Activated CD4-positive, alpha-beta T cell treated with anti-CD3 and anti-CD28 coated beads, Interleukin-2, amount 10 ng/mL, durations not matched to agents 7 days and 5 days (primary cell): Measurements from ENCODE around the gene CHST10. TPM values are rescaled to one million over a fixed set of nuclear protein-coding genes. Genes with fewer than 3 reads are reported as not detected.

ENCODE experiments used
- CTCF ChIA-PET: fragments of 350-600 bp; sonication (Branson Sonifier 250); formaldehyde crosslinking; loops from one replicate; lab custom pipeline; 2021; ENCODE audit warnings: antibody characterized with exemption; lab: Charles Lee
- POLR2A ChIA-PET: fragments of 350-600 bp; sonication (Branson Sonifier 250); formaldehyde crosslinking; loops from one replicate; lab custom pipeline; 2021; ENCODE audit warnings: antibody characterized with exemption; lab: Charles Lee
- DNase-seq: peaks from one replicate; pipeline ENCODE4 v3.0.0-alpha.2; 2020
- H3K27ac Mint-ChIP-seq: one replicate; pipeline ENCODE4 v1.8.0; 2021; ENCODE audit warnings: mild to moderate bottlenecking, moderate library complexity, mixed read lengths
- H3K27me3 Mint-ChIP-seq: one replicate; pipeline ENCODE4 v1.8.0; 2021; ENCODE audit warnings: mixed read lengths
- H3K36me3 Mint-ChIP-seq: one replicate; pipeline ENCODE4 v1.8.0; 2021; ENCODE audit warnings: low read depth, mixed read lengths
- H3K4me1 Mint-ChIP-seq: one replicate; pipeline ENCODE4 v1.8.0; 2021; ENCODE audit warnings: mixed read lengths
- H3K4me3 Mint-ChIP-seq: one replicate; pipeline ENCODE4 v1.8.0; 2021; ENCODE audit warnings: mild to moderate bottlenecking, moderate library complexity, mixed read lengths
- H3K9me3 Mint-ChIP-seq: one replicate; pipeline ENCODE4 v1.8.0; 2021; ENCODE audit warnings: mixed read lengths
- total RNA-seq, 2 experiments: library from RNA; stranded (reverse); gene quantifications; one replicate each; pipeline ENCODE4 v1.2.3, GENCODE V29; 2021

The CHST10 gene
- total RNA-seq, 2 experiments from 2014 or later: 2.6 to 3.1 TPM

DNA sequence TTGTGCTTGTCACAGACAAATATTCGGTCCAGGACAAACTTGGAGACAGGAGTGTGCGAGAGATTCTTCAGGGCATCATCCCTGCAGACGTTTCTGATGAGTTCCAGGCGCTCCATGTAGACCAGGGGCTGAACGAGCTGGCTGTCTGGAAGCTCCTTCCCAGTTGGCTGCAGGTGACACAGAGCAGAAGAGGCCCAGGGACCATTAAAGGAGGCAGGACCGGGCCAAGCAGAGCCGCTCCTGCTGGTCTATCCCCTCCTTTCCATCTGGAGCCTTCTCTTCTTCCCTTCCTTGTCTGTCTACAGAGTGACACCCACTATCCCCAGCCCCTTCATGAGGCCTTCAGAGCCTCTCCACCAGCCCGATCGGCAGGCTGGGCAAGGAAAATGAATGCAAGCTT, 19.5 kb downstream of the CHST10 start:
- Mint-ChIP-seq H3K36me3 (peaks cover 2% of the 10 kb centered on the region), H3K4me3 (no peak overlapping the region), H3K9me3 (no peaks in the 10 kb centered on the region), H3K4me1 (no peaks in the 10 kb centered on the region), H3K27ac (no peak overlapping the region), H3K27me3 (no peaks in the 10 kb centered on the region)
- CTCF ChIA-PET: interaction anchor here (0.5 kb wide), 1 partner anchor 165 kb away, joined by 5 read pairs; no protein-coding TSS in a partner anchor
- POLR2A ChIA-PET: no interaction called here
- DNase-seq: no peak

DNA sequence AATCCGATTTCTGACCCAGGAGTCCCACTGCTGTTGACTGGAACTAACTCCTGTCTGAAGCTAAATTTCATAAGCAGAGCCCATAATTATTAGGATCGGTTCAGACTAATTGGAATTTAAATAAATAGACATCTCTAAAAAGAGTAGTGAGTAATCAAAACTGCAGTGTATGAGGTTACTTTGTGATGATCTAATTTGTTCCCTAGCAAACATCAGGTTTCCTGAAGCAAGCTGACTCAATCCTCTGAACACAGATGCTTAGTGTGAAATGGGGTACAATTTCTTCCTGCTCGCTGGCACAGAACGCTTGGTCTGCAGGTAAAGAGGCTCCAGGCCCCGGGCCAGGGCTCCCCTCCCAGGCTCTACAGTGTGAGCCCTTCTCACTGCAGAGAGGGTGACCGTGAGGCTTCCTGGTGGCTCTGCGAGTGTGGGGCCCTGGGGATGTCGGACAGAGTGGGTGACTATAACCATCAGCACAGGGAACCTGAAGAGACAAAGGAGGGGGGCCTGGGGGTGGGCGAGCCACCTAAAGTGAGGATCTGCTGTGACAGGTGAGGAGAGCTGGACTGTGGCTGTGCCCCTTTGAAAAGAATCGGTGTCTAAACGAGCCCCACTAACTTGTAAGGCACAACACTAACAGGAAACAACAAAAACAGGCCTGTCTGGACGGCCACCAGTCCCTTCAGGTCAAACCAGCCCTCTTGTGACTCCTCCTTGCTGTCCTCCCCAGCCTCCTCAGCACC, 20.2 kb downstream of the CHST10 start:
- Mint-ChIP-seq H3K9me3 (no peaks in the 10 kb centered on the region), H3K4me3 (no peak overlapping the region), H3K4me1 (no peaks in the 10 kb centered on the region), H3K27ac (no peak overlapping the region), H3K36me3 (peaks cover 2% of the 10 kb centered on the region), H3K27me3 (no peaks in the 10 kb centered on the region)
- ChIA-PET POLR2A (no interaction called here), CTCF (interaction anchor here (0.5 kb wide), 1 partner anchor 166 kb away, joined by 5 read pairs; no protein-coding TSS in a partner anchor)
- no peak for DNase-seq

DNA sequence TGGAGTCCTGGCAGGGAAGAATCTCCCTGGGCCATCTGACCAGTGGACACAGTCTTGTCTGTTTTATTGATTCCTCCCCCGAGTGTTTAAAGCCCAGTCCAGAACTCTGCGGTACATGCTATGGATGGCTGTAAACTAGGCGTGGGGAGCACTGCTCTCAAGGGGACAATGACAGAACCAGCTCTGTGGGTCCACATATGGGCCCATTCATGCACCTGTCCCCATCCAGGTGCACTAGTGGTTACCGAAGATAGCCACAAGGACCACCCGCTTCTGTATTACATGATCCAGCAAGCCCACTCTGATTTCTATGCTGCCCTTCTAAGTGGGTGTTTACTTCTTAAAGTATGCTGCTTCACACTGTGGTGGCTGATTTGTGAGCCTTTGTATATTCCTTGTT, 21.0 kb downstream of the CHST10 start:
- Mint-ChIP-seq H3K9me3 (no peaks in the 10 kb centered on the region), H3K4me3 (no peak overlapping the region), H3K36me3 (no peaks in the 10 kb centered on the region), H3K27ac (peak overlapping the region; percentile 36), H3K27me3 (no peaks in the 10 kb centered on the region), H3K4me1 (no peaks in the 10 kb centered on the region)
- no peak for DNase-seq
- CTCF ChIA-PET: no interaction called here
- POLR2A ChIA-PET: no interaction called here

- H3K4me3 Mint-ChIP-seq: no peak overlapping the region
- no peak for DNase-seq
- H3K9me3 Mint-ChIP-seq: no peaks in the 10 kb centered on the region
- no peak overlapping the region for H3K27ac Mint-ChIP-seq
- ChIA-PET CTCF (no interaction called here), POLR2A (no interaction called here)
- no peaks in the 10 kb centered on the region for H3K36me3 Mint-ChIP-seq
- no peaks in the 10 kb centered on the region for H3K27me3 Mint-ChIP-seq
- no peaks in the 10 kb centered on the region for H3K4me1 Mint-ChIP-seq
Measured at GRCh38 chr2:100395532-100396350, 21.7 kb downstream of the CHST10 start.

DNA sequence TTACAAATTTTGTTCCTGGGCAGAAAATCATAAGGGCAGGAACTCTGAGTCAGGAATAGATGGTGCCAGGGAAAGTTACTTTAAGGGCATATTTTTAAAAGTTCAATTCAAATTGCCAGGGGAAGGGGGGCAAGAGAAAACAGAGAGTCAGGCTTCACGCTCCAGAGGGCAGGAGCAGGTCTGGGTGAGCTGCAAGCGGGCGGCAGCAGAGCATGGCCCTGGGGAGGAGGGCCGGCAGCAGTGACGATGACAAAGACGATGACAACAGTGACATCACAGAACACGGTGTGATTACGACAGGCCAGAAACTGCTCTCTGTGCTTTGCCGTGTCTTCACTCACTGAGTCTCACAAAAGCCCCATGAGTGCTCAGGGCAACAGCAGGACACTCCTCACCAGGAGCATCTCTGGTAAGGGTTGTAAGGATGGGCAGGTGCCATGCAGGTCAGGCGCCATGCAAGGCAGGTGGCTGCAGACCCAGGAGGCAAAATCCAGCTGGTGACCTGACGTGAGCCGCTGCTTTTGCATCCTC, 23.3 kb downstream of the CHST10 start:
- Mint-ChIP-seq H3K4me1 (no peaks in the 10 kb centered on the region), H3K9me3 (no peaks in the 10 kb centered on the region), H3K27me3 (no peaks in the 10 kb centered on the region), H3K36me3 (no peaks in the 10 kb centered on the region), H3K4me3 (no peak overlapping the region), H3K27ac (no peak overlapping the region)
- ChIA-PET CTCF (interaction anchor here (1.0 kb wide), 1 partner anchor 13 kb away, joined by 4 read pairs; no protein-coding TSS in a partner anchor), POLR2A (no interaction called here)
- DNase-seq: no peak

GRCh38 chr2:100393362-100393761, 24.1 kb downstream of the CHST10 start:
- no peak overlapping the region for H3K27ac Mint-ChIP-seq
- no peak overlapping the region for H3K4me3 Mint-ChIP-seq
- ChIA-PET CTCF (no interaction called here), POLR2A (no interaction called here)
- DNase-seq: no peak
- H3K9me3 Mint-ChIP-seq: no peaks in the 10 kb centered on the region
- no peaks in the 10 kb centered on the region for H3K36me3 Mint-ChIP-seq
- H3K4me1 Mint-ChIP-seq: no peaks in the 10 kb centered on the region
- H3K27me3 Mint-ChIP-seq: no peaks in the 10 kb centered on the region

DNA sequence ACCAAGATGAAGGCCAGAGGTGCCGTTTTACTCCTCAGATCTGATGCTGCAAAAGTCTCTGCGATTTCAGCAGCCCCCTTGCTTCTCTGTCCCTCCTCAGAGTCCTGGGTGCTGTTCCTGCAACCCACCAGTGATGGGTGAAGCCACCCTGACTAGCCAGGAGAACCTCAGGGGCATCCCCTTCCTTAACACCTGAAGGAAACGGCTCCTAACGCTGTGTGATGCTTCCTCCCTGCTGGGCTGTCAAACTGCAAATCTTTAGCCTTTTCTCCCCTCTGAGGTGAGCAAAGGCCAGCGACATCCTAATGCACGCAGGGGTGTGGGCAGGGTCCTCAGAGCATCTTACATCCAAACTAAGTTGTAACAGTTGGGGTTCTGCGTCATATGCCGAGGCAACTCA, 24.8 kb downstream of the CHST10 start:
- ChIA-PET CTCF (no interaction called here), POLR2A (no interaction called here)
- Mint-ChIP-seq H3K4me3 (no peak overlapping the region), H3K27ac (no peak overlapping the region), H3K4me1 (no peaks in the 10 kb centered on the region), H3K27me3 (no peaks in the 10 kb centered on the region), H3K9me3 (no peaks in the 10 kb centered on the region), H3K36me3 (no peaks in the 10 kb centered on the region)
- no peak for DNase-seq

GRCh38 chr2:100391735-100392515, 25.5 kb downstream of the CHST10 start:
- CTCF ChIA-PET: no interaction called here
- H3K27ac Mint-ChIP-seq: no peak overlapping the region
- no peaks in the 10 kb centered on the region for H3K36me3 Mint-ChIP-seq
- DNase-seq: no peak
- H3K9me3 Mint-ChIP-seq: no peaks in the 10 kb centered on the region
- H3K27me3 Mint-ChIP-seq: no peaks in the 10 kb centered on the region
- H3K4me3 Mint-ChIP-seq: no peak overlapping the region
- POLR2A ChIA-PET: no interaction called here
- no peaks in the 10 kb centered on the region for H3K4me1 Mint-ChIP-seq

GRCh38 chr2:100390001-100390940, 27.2 kb downstream of the CHST10 start:
- Mint-ChIP-seq H3K36me3 (no peaks in the 10 kb centered on the region), H3K4me3 (no peak overlapping the region), H3K9me3 (no peaks in the 10 kb centered on the region), H3K27ac (no peak overlapping the region), H3K27me3 (no peaks in the 10 kb centered on the region), H3K4me1 (no peaks in the 10 kb centered on the region)
- DNase-seq: no peak
- POLR2A ChIA-PET: interaction anchor here (0.7 kb wide), 1 partner anchor 9 kb away, joined by 3 read pairs; no protein-coding TSS in a partner anchor
- CTCF ChIA-PET: interaction anchor here (0.6 to 2.2 kb wide), 3 partner anchors 10 to 128 kb away, joined by 3 to 8 read pairs (median 6); no protein-coding TSS in a partner anchor

DNA sequence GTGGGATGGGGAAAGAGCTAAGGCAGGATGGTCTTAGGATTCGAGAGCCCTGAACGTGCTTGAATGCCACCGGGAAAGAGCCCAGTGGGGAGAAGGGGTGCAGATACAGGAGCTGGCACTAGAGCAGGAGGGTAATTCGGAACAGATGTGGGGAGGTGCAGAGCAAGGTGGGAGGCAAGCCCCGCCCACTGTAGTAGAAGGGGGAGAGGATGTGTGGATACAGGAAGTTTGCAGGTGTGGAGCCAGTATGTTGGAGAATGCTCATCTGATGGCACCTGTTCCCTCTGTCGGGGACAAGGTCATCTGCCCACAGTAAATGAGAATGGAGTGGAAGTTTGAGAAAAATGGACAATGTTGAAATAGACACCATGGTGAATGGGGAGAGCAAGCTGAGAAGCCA, 28.8 kb downstream of the CHST10 start:
- ChIA-PET CTCF (interaction anchor here (2.2 kb wide), 1 partner anchor 8 kb away, joined by 8 read pairs; no protein-coding TSS in a partner anchor), POLR2A (no interaction called here)
- Mint-ChIP-seq H3K27me3 (no peaks in the 10 kb centered on the region), H3K27ac (no peak overlapping the region), H3K9me3 (no peaks in the 10 kb centered on the region), H3K36me3 (no peaks in the 10 kb centered on the region), H3K4me3 (no peak overlapping the region), H3K4me1 (no peaks in the 10 kb centered on the region)
- no peak for DNase-seq

GRCh38 chr2:100383954-100384353, 33.5 kb downstream of the CHST10 start:
- POLR2A ChIA-PET: no interaction called here
- Mint-ChIP-seq H3K4me3 (no peak overlapping the region), H3K36me3 (no peaks in the 10 kb centered on the region), H3K27me3 (no peaks in the 10 kb centered on the region), H3K27ac (no peak overlapping the region), H3K9me3 (no peaks in the 10 kb centered on the region), H3K4me1 (no peaks in the 10 kb centered on the region)
- CTCF ChIA-PET: no interaction called here
- no peak for DNase-seq

GRCh38 chr2:100383306-100383705, 34.2 kb downstream of the CHST10 start:
- Mint-ChIP-seq H3K36me3 (no peaks in the 10 kb centered on the region), H3K27ac (no peak overlapping the region), H3K4me3 (no peak overlapping the region), H3K9me3 (no peaks in the 10 kb centered on the region), H3K4me1 (no peaks in the 10 kb centered on the region), H3K27me3 (no peaks in the 10 kb centered on the region)
- DNase-seq: no peak
- CTCF ChIA-PET: no interaction called here
- POLR2A ChIA-PET: no interaction called here
